PFSK-1 (cell line): ENCODE measurements around the gene FAM78B.

Experiments used
- FOXP2 ChIP-seq: optimal IDR thresholded peaks from 2 replicates; pipeline ENCODE3; 2011; ENCODE audit warnings: borderline replicate concordance, control low read depth, inconsistent platforms; ENCODE audit not compliant: insufficient read depth; ENCODE audit errors: extremely low read length, extremely low read depth
- POLR2AphosphoS5 ChIP-seq: IDR thresholded peaks from 2 replicates; pipeline ENCODE4 v1.6.1; 2012; ENCODE audit warnings: low read depth, mild to moderate bottlenecking, control low read depth, low read length, moderate library complexity
- SIN3A ChIP-seq: IDR thresholded peaks from 2 replicates; pipeline ENCODE4 v1.6.1; 2012; ENCODE audit warnings: mild to moderate bottlenecking, low read length, moderate library complexity, borderline replicate concordance; ENCODE audit not compliant: insufficient read depth
- TAF1 ChIP-seq: IDR thresholded peaks from 2 replicates; pipeline ENCODE4 v1.6.1; 2012; ENCODE audit warnings: low read length, control low read depth, borderline replicate concordance; ENCODE audit not compliant: insufficient read depth
- TF ChIP-seq, protein P1 (sequence below), 2 experiments: IDR thresholded peaks; 2 replicates each; pipeline versions ENCODE4 v1.6.1 to v1.8.0; 2011 to 2012; ENCODE audit warnings: low read depth in 2 of 2, low read length in 2 of 2, control low read depth in 1 of 2, inconsistent platforms in 1 of 2, mild to moderate bottlenecking in 1 of 2, moderate library complexity in 1 of 2; ENCODE audit not compliant: insufficient read depth in 1 of 2

- TF ChIP-seq TAF1 (no peak), POLR2AphosphoS5 (no peak), SIN3A (no peak), FOXP2 (no peak)
- TF ChIP-seq, protein P1, sequence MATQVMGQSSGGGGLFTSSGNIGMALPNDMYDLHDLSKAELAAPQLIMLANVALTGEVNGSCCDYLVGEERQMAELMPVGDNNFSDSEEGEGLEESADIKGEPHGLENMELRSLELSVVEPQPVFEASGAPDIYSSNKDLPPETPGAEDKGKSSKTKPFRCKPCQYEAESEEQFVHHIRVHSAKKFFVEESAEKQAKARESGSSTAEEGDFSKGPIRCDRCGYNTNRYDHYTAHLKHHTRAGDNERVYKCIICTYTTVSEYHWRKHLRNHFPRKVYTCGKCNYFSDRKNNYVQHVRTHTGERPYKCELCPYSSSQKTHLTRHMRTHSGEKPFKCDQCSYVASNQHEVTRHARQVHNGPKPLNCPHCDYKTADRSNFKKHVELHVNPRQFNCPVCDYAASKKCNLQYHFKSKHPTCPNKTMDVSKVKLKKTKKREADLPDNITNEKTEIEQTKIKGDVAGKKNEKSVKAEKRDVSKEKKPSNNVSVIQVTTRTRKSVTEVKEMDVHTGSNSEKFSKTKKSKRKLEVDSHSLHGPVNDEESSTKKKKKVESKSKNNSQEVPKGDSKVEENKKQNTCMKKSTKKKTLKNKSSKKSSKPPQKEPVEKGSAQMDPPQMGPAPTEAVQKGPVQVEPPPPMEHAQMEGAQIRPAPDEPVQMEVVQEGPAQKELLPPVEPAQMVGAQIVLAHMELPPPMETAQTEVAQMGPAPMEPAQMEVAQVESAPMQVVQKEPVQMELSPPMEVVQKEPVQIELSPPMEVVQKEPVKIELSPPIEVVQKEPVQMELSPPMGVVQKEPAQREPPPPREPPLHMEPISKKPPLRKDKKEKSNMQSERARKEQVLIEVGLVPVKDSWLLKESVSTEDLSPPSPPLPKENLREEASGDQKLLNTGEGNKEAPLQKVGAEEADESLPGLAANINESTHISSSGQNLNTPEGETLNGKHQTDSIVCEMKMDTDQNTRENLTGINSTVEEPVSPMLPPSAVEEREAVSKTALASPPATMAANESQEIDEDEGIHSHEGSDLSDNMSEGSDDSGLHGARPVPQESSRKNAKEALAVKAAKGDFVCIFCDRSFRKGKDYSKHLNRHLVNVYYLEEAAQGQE (IDR thresholded peaks at IDR 0.05; ENCODE audit: insufficient read depth in 1 of 2, low read depth in 2 of 2, low read length in 2 of 2), result no peak
Measured at GRCh38 chr1:166129006-166129405, 37.8 kb downstream of the FAM78B start.
